Measurements from ENCODE around the gene GAB3. TPM values are rescaled to one million over a fixed set of nuclear protein-coding genes. Genes with fewer than 3 reads are reported as not detected.
"Not testable (repeated sequence)": the region's sequence is repeated elsewhere in the genome, so short reads cannot be mapped to it uniquely, and the experiment has no call there.

GAB3 gene
- total and polyA plus RNA-seq, 2 donors (not counting 3 experiments of a cell fraction or from before 2014, with no cell fraction given): 6.0 to 6.2 TPM

- no peak overlapping the region for H3K4me3 ChIP-seq (replicated peaks in 1 of 3; ENCODE audit: insufficient read depth in 1 of 3, low read depth in 1 of 3, low read length in 3 of 3)
- H3K27ac ChIP-seq (ENCODE audit: insufficient read depth, low read depth, low read length): no peak overlapping the region
- FAIRE-seq: peak; percentile 70
- no peaks in the 10 kb centered on the region for H3K9me1 ChIP-seq (replicated peaks; ENCODE audit: control insufficient read depth, extremely low read depth, insufficient read depth, low read length)
- no peaks in the 10 kb centered on the region for H4K20me1 ChIP-seq (replicated peaks; ENCODE audit: control insufficient read depth, extremely low read depth, insufficient read depth, low read length)
- intact Hi-C loops (cut with micrococcal nuclease) (no loop called here), dilution Hi-C loops (cut with MboI; ENCODE audit: extremely low pct_ligation_motif_present, low sequenced_read_pairs) (no loop called here)
- no peak overlapping the region for H3K4me2 ChIP-seq (ENCODE audit: insufficient read depth, low read length)
- no peaks in the 10 kb centered on the region for H3K9me3 ChIP-seq (replicated peaks; ENCODE audit: control insufficient read depth, insufficient read depth, low read length)
- no TSS peak for BruUV-seq (replicated peaks)
- peaks cover 0 to 11% of the 10 kb centered on the region in 2 experiments for H3K36me3 ChIP-seq (ENCODE audit: control insufficient read depth in 2 of 2, extremely low read depth in 1 of 2, insufficient read depth in 2 of 2, low read length in 2 of 2)
- no peaks in the 10 kb centered on the region for H3K79me2 ChIP-seq (ENCODE audit: control insufficient read depth, insufficient read depth, low read length)
- CTCF ChIA-PET: interaction anchor here (0.6 to 1.8 kb wide), 3 partner anchors 17 to 56 kb away, joined by 4 to 13 read pairs (median 5); partner anchors contain the start of gene GAB3
- TF ChIP-seq FOS (IDR thresholded peaks at IDR 0.05; ENCODE audit: borderline replicate concordance, insufficient read depth, low read length) (peak; percentile 63), JUN (IDR thresholded peaks at IDR 0.05; ENCODE audit: borderline replicate concordance, insufficient read depth, insufficient read length, low read depth) (no peak)
- no peak overlapping the region for H2AFZ ChIP-seq (ENCODE audit: low read depth, low read length)
- no peak overlapping the region for H3K9ac ChIP-seq (replicated peaks; ENCODE audit: extremely low read depth, insufficient read depth, low read length)
- POLR2A ChIA-PET: no interaction called here
- no peaks in the 10 kb centered on the region for H3K27me3 ChIP-seq (ENCODE audit: control insufficient read depth in 2 of 2, insufficient read depth in 2 of 2, low read length in 2 of 2)
- peak; percentile 3 for DNase-seq (ENCODE audit: low read depth, low spot score)
- H3K4me1 ChIP-seq (ENCODE audit: control insufficient read depth, extremely low read depth, insufficient read depth, low read length): peaks cover 3% of the 10 kb centered on the region
Measured at GRCh38 chrX:154695911-154696675, 54.8 kb downstream of the GAB3 start.

- H3K4me3 ChIP-seq (replicated peaks in 1 of 3; ENCODE audit: insufficient read depth in 1 of 3, low read depth in 1 of 3, low read length in 3 of 3): no peak overlapping the region
- TF ChIP-seq POLR2A (IDR thresholded peaks at IDR 0.05; ENCODE audit: low read depth, low read length): no peak
- TF ChIP-seq JUN (IDR thresholded peaks at IDR 0.05; ENCODE audit: borderline replicate concordance, insufficient read depth, insufficient read length, low read depth): no peak
- no peak for TF ChIP-seq EZH2 (IDR thresholded peaks at IDR 0.05; ENCODE audit: borderline replicate concordance, low read depth, low read length, severe bottlenecking)
- TF ChIP-seq MYC (IDR thresholded peaks at IDR 0.05; ENCODE audit: low read depth, low read length): no peak
- TF ChIP-seq FOS (IDR thresholded peaks at IDR 0.05; ENCODE audit: borderline replicate concordance, insufficient read depth, low read length): no peak
- TF ChIP-seq GATA2 (IDR thresholded peaks at IDR 0.05; ENCODE audit: insufficient read depth, insufficient read length, low read depth, low read length): no peak
- DNase-seq (ENCODE audit: low read depth, low spot score): no peak
- ChIA-PET POLR2A (no interaction called here), CTCF (no interaction called here)
- no peak overlapping the region for H3K9ac ChIP-seq (replicated peaks; ENCODE audit: extremely low read depth, insufficient read depth, low read length)
- peaks cover 0 to 5% of the 10 kb centered on the region in 2 experiments for H3K36me3 ChIP-seq (ENCODE audit: control insufficient read depth in 2 of 2, extremely low read depth in 1 of 2, insufficient read depth in 2 of 2, low read length in 2 of 2)
- H3K27ac ChIP-seq (ENCODE audit: insufficient read depth, low read depth, low read length): no peak overlapping the region
- H4K20me1 ChIP-seq (replicated peaks; ENCODE audit: control insufficient read depth, extremely low read depth, insufficient read depth, low read length): no peaks in the 10 kb centered on the region
- peaks cover 3% of the 10 kb centered on the region for H3K4me1 ChIP-seq (ENCODE audit: control insufficient read depth, extremely low read depth, insufficient read depth, low read length)
- intact Hi-C loops (cut with micrococcal nuclease) (no loop called here), dilution Hi-C loops (cut with MboI; ENCODE audit: extremely low pct_ligation_motif_present, low sequenced_read_pairs) (no loop called here)
- no TSS peak for BruUV-seq (replicated peaks)
- no peaks in the 10 kb centered on the region for H3K9me3 ChIP-seq (replicated peaks; ENCODE audit: control insufficient read depth, insufficient read depth, low read length)
- no peak for FAIRE-seq
- no peaks in the 10 kb centered on the region for H3K9me1 ChIP-seq (replicated peaks; ENCODE audit: control insufficient read depth, extremely low read depth, insufficient read depth, low read length)
- H3K27me3 ChIP-seq (ENCODE audit: control insufficient read depth in 2 of 2, insufficient read depth in 2 of 2, low read length in 2 of 2): no peaks in the 10 kb centered on the region
- no peaks in the 10 kb centered on the region for H3K79me2 ChIP-seq (ENCODE audit: control insufficient read depth, insufficient read depth, low read length)
- no peak overlapping the region for H2AFZ ChIP-seq (ENCODE audit: low read depth, low read length)
- no peak overlapping the region for H3K4me2 ChIP-seq (ENCODE audit: insufficient read depth, low read length)
Measured at GRCh38 chrX:154693394-154693793, 57.5 kb downstream of the GAB3 start.

DNA sequence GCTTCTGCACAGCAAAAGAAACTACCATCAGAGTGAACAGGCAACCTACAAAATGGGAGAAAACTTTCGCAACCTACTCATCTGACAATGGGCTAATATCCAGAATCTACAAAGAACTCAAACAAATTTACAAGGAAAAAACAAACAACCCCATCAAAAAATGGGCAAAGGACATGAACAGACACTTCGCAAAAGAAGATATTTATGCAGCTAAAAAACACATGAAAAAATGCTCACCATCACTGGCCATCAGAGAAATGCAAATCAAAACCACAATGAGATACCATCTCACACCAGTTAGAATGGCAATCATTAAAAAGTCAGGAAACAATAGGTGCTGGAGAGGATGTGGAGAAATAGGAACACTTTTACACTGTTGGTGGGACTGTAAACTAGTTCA lies 60.4 kb downstream of the GAB3 start:
- H2AFZ ChIP-seq (ENCODE audit: low read depth, low read length); H3K4me3 ChIP-seq (replicated peaks in 1 of 3; ENCODE audit: insufficient read depth in 1 of 3, low read depth in 1 of 3, low read length in 3 of 3); H3K9me1 ChIP-seq (replicated peaks; ENCODE audit: control insufficient read depth, extremely low read depth, insufficient read depth, low read length); POLR2A ChIA-PET; H3K36me3 ChIP-seq (ENCODE audit: control insufficient read depth in 2 of 2, extremely low read depth in 1 of 2, insufficient read depth in 2 of 2, low read length in 2 of 2); H4K20me1 ChIP-seq (replicated peaks; ENCODE audit: control insufficient read depth, extremely low read depth, insufficient read depth, low read length); H3K79me2 ChIP-seq (ENCODE audit: control insufficient read depth, insufficient read depth, low read length); H3K4me2 ChIP-seq (ENCODE audit: insufficient read depth, low read length); DNase-seq (ENCODE audit: low read depth, low spot score); H3K4me1 ChIP-seq (ENCODE audit: control insufficient read depth, extremely low read depth, insufficient read depth, low read length); dilution Hi-C loops (cut with MboI; ENCODE audit: extremely low pct_ligation_motif_present, low sequenced_read_pairs); H3K9ac ChIP-seq (replicated peaks; ENCODE audit: extremely low read depth, insufficient read depth, low read length); H3K27ac ChIP-seq (ENCODE audit: insufficient read depth, low read depth, low read length); H3K9me3 ChIP-seq (replicated peaks; ENCODE audit: control insufficient read depth, insufficient read depth, low read length); FAIRE-seq; H3K27me3 ChIP-seq (ENCODE audit: control insufficient read depth in 2 of 2, insufficient read depth in 2 of 2, low read length in 2 of 2); CTCF ChIA-PET; intact Hi-C loops (cut with micrococcal nuclease); BruUV-seq (replicated peaks): not testable (repeated sequence)
